Choroid plexus epithelial cell (primary cell): Measurements from ENCODE around the gene CHST11.

Experiments used
- DNase-seq: peaks from one replicate; pipeline ENCODE4 v3.0.0-alpha.2; 2010; ENCODE audit warnings: low read depth
- H3K4me3 ChIP-seq: 2 replicates; pipeline ENCODE4 v1.5.1; 2011; ENCODE audit warnings: low read depth, mild to moderate bottlenecking, control low read depth, low read length, moderate library complexity
- TF ChIP-seq, protein P1 (sequence below): conservative IDR thresholded peaks from 2 replicates; pipeline ENCODE4 v1.5.1; 2011; ENCODE audit warnings: low read depth, mild to moderate bottlenecking, control low read depth, inconsistent platforms, low read length, moderate library complexity

The CHST11 gene

DNA sequence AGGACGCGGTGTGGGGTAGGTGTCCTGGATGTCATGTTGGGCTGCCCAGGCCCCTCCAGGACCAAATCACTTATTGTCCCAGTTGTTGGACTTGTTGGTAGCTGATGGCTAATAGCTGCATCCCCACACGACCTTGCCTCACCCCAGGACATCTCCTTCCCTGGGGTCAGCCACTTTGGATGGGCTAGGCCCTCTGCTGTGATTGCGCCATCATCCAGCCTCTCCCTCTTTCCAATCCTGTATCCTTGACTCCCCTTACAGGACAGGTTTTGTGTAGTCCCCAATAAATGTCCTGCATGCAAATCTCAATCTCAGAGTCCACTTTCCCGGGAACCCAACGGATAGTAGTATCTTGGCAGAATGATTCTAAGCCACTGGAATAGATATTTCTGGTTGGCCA lies 43.4 kb upstream of the CHST11 start:
- H3K4me3 ChIP-seq = no peak overlapping the region
- no peak for DNase-seq
- TF ChIP-seq, protein P1, sequence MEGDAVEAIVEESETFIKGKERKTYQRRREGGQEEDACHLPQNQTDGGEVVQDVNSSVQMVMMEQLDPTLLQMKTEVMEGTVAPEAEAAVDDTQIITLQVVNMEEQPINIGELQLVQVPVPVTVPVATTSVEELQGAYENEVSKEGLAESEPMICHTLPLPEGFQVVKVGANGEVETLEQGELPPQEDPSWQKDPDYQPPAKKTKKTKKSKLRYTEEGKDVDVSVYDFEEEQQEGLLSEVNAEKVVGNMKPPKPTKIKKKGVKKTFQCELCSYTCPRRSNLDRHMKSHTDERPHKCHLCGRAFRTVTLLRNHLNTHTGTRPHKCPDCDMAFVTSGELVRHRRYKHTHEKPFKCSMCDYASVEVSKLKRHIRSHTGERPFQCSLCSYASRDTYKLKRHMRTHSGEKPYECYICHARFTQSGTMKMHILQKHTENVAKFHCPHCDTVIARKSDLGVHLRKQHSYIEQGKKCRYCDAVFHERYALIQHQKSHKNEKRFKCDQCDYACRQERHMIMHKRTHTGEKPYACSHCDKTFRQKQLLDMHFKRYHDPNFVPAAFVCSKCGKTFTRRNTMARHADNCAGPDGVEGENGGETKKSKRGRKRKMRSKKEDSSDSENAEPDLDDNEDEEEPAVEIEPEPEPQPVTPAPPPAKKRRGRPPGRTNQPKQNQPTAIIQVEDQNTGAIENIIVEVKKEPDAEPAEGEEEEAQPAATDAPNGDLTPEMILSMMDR = no peak

DNA sequence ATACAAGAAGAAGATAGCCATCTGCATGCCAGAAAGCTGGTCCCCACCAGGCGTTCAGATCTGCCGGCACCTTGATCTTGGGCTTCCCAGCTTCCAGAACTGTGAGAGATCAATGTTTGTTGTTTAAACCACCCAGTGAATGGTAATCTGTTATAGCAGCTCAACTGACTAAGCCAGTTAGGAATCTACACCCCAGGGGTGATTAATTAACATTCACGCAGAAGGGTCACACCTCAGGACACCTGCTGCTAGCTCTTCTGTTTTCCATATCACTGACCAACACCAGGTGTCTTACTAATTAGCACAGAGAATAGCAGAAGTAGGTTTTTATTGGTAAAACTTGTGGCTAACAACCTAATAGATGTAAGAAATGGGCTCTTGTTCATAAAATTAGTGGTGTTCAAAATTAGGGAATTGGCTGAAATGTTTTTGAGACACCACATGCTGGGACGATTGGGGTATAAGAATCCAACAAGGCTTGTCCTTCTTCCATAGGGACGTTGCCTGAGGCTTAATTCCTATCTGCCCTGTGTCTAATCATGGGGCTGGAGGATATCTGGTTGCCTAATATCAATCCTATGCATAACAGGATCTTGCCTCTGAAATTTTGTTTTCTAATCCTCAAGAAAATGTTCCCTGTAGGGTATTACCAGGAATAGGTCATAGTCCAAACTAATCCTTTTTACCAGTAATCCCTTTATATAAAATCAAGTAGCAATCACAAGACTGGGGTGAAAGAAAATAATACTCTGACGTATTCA lies 42.0 kb upstream of the CHST11 start:
- no peak overlapping the region for H3K4me3 ChIP-seq
- TF ChIP-seq, protein P1 = no peak
- DNase-seq = peak; percentile 20

DNA sequence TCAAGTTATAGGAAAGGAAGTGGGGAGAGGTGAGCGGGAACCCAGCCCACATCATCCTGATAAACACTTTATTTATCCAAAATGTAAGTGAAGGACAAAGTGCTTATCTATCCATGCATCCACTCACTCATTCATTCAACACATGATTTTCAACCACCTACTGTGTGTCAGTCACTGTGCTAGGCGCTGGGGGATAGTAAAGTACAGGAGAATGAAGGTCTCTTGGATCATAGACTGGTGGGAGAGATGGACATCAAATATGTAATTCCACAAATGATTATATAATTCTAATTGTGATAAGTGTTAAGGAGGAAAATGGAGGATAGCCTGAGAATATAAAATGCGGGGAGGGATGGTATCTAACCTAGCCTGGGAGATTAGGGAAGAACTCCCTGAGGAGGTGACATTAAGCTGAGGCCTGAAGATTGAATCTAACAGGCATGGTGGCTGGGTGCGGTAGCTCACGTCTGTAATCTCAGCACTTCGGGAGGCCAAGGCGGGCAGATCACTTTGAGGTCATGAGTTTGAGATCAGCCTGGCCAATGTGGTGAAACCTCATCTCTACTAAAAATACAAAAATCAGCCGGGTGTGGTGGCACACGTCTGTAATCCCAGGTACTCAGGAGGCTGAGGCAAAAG lies 41.3 kb upstream of the CHST11 start:
- no peak overlapping the region for H3K4me3 ChIP-seq
- TF ChIP-seq, protein P1 = no peak
- DNase-seq = no peak

DNA sequence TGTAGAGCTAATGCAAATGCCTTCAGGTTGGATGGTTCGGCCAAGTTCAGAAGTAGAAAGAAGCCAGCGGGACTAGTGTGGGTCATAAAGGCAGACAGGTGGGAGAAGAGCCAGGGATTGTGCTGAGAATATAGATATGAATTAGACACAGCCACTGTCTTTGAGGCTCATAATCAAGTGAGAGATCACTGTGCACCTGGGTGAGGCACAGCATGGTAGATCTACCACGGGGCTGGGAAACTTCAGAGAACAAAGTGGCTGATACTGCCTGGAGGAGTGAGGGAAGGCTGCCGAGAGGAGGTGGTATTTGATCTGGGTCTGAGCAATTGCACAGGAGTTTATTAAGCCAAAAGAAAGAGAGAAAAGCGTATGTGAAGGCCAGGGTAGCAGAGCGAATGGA lies 40.6 kb upstream of the CHST11 start:
- TF ChIP-seq, protein P1 = no peak
- no peak overlapping the region for H3K4me3 ChIP-seq
- no peak for DNase-seq

DNA sequence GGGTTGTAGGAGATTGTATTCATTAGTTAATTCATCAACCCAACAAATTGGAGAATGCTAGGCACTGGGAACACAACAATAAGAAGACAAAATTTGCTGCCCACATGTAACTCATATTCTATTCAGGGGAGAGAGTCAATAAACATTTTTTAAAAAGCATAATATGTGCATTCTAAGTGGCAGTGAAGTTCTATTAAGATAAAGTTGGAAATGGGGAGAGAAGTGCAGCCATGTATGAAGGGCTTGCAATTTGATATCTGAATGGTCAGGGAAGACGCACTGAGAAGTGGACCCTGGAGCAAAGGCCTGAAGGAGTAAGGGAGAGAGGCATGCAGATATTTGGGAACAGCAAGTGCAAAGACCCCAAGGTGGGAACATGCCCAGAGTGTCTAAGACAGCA lies 40.2 kb upstream of the CHST11 start:
- no peak for DNase-seq
- H3K4me3 ChIP-seq = no peak overlapping the region
- TF ChIP-seq, protein P1 = no peak

DNA sequence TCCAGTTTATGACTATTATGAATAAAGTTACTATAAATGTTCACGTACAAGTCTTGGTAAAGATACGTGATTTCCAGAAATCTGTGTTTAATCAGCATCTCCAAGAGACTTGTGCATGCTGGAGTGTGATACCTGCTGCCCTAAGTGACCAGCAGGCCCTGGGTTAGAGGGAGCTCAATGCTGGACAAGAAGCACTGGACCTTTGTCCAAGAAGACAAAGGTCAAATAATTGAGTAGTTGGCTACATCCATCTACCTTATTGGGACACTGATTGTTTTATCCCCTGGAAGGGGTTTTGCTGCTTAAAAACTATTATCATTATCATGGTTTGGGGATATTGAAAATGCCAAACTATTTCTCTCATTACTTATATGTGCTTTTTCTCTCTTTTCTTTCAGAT lies 37.0 kb upstream of the CHST11 start:
- DNase-seq = no peak
- H3K4me3 ChIP-seq = no peak overlapping the region
- TF ChIP-seq, protein P1 = no peak

DNA sequence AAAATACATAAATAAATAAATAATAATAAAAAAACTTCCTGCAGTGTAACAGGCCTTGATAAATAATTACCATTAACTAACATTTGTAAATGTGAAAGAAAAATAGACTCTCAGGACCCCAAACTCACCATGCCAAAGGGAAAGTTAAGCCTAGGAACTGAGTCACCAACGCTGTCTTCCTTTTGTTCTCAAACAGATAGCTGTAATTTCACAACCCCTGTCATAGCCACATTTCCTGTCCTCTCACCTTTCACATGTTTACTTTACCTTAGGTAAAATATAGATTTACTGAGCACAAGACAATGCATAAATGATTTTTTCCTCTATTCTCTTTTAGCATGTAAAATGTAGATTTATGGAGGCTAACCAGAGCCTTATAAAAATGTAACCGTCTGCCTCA lies 35.9 kb upstream of the CHST11 start:
- TF ChIP-seq, protein P1 = no peak
- no peak overlapping the region for H3K4me3 ChIP-seq
- no peak for DNase-seq
